ENCODE data around the gene HEPACAM.
"Not testable (repeated sequence)": the region's sequence is repeated elsewhere in the genome, so short reads cannot be mapped to it uniquely, and the experiment has no call there.

The HEPACAM gene, protein sequence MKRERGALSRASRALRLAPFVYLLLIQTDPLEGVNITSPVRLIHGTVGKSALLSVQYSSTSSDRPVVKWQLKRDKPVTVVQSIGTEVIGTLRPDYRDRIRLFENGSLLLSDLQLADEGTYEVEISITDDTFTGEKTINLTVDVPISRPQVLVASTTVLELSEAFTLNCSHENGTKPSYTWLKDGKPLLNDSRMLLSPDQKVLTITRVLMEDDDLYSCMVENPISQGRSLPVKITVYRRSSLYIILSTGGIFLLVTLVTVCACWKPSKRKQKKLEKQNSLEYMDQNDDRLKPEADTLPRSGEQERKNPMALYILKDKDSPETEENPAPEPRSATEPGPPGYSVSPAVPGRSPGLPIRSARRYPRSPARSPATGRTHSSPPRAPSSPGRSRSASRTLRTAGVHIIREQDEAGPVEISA

DNA sequence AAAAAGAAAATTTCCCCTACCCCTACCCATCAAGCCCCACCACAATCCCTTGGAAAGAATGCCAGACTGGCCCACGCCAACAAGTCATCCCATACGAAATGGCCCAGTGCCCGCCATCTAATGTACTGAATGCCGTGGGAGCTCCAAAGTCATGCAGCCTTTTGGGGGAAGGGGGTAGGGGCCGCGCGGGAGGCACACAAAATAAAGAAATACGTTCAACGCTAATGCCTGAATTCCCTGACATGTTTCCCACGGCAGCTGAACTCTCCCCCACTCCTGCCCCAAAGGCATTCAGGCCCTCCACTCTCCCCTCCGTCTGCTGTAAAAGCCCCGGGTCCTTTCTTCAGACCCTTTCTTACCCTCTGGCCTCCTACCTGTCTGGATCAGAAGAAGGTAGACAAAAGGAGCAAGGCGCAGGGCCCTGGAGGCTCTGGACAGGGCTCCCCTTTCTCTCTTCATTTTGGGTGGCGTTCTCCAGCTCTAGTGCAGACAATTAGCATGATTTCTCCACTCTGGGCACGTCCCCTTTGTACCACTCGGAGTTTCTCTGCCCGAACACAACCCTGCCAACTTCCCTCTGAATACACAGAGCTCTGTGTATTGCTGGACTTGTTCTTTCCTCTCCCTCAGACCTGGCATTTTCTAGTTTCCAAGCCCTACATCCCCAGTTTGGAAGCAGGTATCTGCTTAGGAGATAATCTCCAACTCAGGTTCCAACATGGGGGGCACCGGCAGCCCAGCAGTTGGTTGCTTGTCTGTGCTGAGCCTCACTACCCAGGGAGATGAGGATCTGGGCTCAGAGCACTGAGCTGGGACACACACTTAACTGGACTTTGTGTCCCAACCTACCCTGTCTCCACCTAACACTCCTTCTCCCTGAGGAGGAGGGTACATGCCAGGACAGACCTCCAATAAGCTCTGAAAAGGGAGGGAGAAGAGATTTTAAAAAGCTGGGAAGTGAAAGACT lies at the start of gene HEPACAM:
TSS of gene HEPACAM (minus strand) at position 500 of the 967 bp plus-strand sequence. CDS start at position 459, 41 bp downstream.
- no peak for DNase-seq

DNA sequence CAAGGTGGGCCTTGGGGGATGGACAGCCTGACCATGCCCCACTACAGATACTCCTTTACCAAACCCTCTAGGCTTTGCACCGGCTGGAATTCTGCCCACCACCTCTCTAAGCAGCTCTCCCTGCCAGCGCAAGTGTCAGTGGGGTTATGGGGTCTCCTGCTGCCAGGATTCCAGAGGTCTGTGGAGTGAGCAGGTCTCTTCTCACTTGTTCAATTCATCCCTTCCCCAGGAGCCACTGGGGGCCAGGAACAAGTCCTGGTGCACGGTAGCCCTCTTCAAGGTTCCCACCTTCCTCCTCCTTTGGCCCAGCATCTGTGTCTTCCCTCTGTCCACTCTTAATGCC lies 48.6 kb upstream of the HEPACAM start:
- no peak for DNase-seq

DNA sequence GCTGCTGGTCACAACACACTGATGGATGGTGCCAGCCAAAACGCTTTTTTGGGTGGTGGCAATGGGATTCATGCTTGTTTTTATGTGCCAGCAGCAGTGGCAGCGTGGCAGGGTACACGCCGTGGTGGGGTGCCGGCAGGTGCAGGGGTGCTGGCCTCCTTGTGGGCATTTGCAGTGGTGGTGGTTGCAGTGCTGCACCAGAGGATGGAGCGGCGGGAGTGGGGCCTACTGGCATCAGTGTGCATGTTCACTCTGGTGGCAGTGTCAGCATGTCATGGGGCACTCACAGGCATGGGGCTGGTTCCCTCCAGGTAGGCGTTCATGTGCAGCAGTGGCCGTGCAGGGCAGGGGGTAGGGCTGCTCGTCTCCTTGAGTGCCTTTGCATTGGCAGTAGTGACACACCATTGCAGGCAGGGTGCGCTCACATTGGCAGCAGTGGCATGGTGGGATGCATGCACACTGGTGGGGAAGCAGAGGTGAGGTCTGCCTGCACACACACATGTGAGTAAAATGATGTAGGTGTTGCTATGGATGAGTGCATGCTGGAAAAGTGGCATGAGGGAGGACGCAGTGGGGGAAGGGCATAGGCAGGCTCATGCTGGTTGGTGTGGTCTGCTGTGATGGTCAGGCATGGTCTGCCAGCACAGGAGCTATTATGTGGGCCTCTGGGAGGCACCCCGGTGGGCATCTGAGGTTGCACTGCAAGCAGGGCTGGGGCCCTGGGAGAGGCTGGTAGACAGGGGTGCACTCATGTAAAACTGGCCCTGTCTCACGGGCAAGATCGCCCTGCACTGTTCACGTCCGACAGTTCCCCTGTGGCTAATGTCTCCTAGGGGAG lies 48.0 kb upstream of the HEPACAM start:
- DNase-seq = no peak

DNA sequence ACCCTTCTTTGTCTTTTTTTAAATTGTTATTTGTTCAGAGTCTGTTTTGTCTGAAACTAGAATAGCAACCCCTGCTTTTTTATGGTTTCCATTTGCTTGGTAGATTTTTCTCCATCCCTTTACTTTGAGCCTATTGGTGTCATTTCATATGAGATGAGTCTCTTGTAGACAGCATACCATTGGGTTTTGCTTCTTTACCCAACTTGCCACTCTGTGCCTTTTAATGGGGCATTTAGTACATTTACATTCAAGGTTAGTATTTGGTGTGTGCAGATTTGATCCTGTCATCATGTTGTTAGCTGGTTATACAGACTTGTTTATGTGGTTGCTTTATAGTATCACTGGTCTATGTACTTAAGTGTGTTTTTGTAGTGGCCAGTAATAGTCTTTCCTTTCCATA lies 46.2 kb upstream of the HEPACAM start:
- DNase-seq = no peak

DNA sequence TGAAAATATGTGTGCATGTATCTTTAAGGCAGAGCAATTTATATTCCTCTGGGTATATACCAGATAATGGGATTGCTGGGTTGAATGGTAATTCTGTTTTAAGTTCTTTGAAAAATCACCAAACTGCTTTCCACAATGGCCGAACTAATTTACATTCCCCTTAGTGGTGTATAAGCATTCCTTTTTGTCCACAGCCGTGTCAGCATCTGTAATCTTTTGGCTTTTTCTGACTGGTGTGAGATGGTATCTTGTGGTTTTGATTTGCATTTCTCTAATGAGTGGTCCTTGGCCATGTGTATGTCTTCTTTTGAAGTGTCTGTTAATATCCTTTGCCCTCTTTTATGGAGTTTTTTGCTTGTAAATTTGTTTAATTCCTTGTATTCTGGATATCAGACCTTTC lies 42.5 kb upstream of the HEPACAM start:
- DNase-seq = no peak

DNA sequence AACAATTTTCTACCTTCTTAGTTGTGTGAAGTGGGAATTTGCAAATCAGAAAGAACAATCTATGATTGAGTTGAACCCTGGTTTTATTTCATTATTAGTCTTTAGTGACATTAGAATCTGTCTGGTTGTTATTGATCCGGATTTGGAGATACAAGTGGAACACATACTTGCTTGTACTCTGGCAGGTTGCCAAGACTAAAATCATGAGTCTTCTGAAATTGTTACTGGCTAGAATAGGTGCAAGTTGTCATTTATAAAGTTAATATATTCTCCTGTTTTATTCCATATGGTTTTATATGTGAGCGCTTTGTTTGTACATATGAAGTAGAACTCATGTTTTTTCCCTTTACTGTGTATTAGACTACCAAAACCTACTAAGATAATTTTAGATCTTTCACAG lies 41.2 kb upstream of the HEPACAM start:
- no peak for DNase-seq

DNA sequence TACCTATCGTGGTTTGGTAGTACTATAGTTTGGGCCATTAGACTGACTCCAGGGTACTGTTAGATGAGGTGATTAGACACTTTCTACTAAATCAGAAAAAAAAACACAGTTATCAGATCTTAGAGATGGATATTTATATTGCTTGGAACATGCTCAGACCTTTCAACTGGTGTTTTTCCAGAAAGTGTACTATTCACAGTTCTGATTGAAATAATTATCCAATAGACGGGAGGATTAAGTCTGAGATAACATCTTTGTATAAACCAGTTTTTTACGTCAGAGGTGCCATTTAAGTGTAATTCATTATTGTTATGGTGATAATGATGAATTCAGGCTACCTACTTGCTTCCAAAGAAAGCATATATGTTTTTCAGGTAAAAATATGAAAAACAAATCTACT lies 40.7 kb upstream of the HEPACAM start:
- no peak for DNase-seq

DNA sequence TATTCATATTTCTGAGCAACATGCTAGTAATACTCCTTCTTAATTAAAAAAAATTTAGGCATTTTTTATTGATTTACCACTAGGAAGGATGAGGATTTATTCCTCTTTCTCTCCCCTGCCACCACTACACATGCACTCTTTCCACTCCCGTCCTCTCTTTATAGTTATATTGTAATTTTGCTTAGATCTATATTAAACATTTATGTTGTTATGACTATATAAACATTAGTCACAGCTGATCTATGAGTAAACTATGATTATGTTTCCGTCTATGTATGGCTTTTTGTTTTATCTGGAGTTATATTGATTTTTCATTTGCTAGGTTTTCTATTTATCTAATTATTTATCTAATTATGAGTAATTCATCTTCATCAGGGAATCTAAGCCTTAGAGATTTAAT lies 36.0 kb upstream of the HEPACAM start:
- no peak for DNase-seq

DNA sequence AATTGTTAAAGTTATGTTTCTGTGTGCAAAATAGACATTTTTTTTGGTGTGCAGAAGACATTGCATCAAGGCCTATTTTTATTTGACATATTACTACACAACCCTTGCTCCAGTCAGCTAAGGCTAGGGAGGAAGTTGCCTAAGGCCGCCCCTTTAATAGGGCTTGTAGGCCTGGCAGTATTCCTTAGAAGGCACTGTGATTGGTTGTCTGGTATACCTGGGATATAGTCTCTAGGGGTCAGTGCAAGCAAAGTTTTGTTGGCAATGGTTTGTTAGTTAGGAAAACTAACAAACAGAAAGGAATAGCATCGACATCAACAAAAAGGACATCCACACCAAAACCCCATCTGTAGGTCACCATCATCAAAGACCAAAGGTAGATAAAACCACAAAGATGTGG lies 35.1 kb upstream of the HEPACAM start:
- no peak for DNase-seq

DNA sequence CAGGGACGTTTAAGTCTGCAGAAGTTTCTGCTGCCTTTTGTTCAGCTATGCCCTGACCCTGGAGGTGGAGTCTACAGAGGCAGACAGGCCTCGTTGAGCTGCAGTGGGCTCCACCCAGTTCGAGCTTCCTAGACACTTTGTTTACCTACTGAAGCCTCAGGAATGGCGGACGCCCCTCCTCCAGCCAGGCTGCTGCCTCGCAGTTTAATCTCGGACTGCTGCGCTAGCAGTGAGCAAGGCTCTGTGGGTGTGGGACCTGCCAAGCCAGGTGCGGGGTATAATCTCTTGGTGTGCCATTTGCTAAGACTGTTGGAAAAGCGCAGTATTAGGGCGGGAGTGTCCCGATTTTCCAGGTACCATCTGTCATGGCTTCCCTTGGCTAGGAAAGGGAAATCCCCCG lies 32.4 kb upstream of the HEPACAM start:
- DNase-seq = not testable (repeated sequence)

DNA sequence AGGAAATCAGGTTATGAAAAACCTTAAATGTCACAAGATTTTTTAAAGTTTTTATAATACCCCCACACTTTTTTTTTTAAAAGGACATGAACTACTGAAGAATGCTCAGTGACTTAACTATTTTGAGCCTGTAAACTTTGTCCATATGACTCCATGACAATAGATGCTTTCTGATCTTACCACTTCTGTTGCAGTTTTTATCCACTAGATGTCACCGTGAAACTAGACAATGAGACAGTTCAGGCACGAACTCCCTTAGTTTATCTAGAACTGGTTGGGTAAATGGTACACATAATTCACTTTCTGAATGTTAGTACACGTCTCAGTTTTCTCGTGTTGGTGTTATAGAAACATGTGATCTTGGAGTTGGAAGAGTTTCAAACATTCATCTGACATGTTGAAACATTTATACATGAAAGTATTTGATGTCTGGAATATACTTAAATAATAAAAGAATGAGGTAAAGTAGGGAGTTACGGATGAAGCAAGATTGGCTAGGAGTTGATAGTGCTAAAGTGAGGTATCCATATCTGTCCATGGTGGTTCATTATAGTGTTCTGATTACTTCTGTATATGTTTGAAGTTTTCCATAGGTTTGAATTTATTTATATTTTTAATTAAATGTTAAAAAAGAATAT lies 26.2 kb upstream of the HEPACAM start:
- peak; percentile 56 for DNase-seq

DNA sequence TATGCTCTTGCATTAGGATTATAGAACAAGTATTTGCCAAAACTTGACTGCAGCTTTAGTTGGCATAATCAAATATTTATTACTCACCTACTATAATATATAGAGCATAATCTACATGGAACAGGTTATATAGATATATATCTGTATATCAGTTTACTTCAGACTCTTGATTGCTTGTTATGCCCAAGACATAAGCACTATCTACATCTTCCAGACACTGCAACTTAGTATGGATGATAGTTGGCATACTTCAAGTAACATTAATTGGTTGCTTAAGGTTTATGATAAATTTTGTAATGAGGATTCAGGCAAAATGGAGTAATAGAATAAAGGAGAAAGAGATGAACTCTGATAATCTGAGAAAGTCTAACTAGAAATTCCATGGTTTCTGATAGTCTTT lies 19.2 kb upstream of the HEPACAM start:
- DNase-seq = no peak

DNA sequence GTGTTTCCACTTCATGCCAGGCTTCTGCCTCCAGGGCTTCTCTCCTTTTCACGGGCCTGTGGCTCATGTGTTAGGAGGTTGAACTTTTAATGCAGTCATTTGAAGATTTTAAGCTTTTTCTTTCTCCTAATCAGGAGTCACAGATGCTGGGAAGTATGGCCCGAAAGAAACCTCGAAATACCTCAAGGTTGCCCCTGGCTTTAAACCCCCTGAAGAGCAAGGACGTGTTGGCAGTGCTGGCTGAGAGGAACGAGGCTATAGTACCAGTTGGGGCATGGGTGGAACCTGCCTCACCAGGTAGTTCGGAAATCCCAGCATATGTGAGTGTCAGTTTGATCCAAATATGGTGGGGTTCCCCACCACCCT lies 18.7 kb upstream of the HEPACAM start:
- no peak for DNase-seq

DNA sequence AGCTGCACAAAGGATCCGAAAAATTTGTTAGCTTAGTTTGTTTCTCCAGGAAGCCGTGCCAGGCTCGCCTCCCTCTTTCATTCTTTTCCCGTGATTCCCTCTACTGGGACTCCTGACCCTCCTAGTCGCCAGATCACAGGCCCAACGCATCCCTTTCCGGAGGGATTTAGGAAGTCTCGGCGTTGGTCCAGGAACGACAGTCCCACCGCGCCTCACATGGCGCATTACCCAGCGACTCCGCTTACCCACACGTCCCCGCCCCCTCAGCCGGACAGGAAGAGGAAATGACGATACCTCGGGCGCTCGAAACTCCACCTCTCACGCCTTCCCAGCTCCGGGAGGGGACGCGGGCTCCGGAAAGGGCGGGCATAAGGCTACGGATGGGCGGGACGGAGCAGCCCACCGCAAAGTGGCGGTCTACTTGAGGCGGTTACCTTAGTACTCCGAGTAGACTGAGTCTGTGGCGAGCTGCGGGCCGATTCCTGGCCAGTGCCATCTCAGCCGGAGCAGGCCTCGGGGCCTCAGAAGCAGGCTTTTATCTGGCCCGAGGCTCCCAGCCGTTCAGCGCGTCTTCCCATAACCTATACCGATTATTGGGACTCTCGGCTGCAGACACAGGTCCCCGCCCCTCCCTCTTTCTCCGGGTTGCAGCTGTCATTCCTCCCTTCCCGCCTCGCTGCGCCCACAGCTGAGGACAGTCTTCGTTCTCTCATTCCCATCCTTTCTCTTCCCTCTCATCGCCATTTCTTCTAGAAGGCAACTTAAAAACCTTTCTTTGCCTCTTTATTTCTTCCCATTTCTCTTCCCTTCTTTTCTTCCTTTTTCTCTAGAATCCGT lies 18.1 kb upstream of the HEPACAM start, which contains the start of gene CCDC15:
TSS of gene CCDC15 (plus strand) at position 450 of the 837 bp plus-strand sequence. CDS start 531 bp downstream, outside the sequence.
- peak; percentile 89 for DNase-seq

DNA sequence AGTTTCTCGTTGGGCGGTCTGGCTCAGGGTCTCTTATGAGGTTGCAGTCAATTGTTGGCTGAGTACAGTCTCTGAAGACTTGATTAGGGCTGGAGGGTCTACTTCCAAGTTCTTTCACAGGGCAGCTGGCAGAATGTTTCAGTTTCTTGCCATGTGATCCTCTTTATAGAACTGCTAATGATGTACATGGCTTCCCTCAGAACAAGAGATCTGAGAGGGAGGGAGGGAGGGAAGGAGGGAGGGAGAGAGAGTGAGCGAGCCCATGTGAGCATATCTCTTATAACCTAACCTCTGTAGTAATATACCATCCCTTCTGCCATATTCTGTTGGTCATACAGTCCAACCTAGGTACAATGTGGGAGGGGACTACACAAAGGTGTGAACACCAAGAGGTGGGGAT lies 15.5 kb upstream of the HEPACAM start:
- DNase-seq = no peak

DNA sequence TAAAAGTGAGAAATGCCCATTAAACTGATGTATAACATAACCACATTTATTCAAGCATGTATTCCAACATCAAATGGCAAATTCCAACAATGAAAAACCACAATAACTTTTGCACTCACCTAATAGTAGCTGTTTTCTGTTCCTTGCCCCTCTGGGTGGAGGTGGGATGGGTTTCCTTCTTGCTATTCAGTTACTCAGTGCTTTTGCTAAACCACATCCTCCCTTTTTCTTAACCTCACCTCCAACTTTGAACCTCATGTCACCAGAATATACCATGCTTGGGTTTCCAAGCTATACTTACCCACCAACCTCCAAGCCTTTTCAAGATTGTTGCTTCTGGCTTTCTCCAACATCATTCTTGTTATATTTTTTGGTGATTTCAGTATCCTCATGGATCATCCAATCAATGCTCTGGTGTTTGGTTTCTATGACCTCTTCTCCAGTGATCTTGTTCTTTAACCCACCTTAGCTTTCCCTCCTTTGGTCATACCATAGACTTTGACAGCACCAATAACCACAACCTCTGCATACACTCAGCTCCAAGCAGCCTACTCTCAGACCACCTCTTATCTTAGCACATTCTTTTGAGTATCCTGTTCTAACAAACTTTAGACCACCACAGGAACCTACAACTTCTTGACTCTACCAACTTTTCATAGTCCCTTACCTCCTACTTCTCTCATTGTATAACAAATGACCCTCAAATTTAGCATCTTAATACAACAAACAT lies 14.9 kb upstream of the HEPACAM start:
- DNase-seq = no peak

DNA sequence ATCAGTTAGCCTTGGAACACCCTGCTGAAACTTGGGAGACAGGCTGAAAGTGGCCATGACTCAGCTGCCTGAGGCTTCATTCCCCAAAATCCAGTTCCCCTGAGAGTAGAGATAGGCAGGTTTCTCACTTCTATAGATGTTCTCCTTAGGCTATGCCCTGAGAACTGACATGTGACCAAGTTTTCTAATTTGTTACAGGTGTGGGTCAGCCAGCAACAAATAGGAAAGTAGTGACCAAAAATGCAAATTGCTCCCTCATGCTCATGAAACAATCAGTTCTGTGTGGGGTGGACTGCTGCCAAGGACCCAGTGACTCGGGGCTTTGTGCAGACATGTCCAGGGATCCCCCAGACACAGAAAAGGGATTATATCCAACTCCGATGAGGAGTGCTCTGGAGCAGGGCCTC lies 10.9 kb upstream of the HEPACAM start:
- no peak for DNase-seq

DNA sequence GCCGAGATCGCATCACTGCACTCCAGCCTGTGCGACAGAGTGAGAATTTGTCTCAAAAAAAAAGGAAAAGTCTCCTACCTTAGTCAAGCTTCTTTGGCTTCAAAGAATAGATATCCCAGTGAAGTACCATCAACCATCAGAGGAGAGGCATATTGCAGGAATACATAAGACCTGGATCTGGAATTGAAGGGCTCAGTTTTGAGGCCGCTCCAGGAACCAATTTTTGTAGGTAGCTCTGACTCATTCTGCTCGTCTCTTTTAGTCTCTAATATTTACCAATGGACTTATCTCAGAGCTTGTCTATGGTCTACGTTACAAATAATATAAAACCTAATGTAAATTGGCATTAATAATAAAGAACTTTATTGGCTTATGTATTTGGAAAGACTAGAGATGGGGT lies 10.0 kb upstream of the HEPACAM start:
- DNase-seq = no peak

DNA sequence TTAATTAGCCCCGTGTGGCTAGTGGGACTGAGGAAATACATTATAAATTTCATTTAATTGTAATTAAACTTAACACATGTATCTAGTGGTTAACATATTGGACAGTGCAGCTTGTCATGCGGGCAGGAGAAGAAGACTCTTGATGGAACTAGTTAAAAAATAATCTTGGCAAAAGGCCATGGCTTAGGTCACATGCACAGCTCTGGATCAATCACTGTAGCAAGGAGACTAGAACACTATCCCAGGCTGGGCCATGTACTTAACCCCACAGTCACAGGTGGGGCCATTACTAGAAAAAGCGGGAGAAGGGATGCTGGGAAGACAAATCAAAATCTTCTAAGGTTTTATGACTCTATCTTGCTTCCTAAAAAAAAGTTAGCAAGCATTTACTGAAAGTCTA lies 8.7 kb upstream of the HEPACAM start:
- no peak for DNase-seq

DNA sequence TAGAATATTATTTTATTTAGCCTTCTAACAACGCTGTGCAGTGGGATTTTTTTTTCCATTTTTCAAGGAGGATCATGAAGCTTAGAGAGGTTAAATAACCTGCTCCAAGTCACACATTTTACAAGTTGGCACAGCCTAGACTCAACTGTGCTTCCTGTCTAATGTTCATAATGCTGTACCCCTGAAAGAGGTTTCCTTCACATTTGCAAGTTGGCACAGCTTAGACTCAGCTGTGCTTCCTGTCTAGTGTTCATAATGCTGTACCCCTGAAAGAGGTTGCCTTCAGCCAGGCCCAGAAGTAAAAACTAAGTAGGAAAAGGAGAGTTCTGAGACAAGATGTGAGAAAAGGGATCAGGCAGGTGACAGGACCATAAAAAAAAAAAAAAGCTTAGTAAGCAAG lies 7.9 kb upstream of the HEPACAM start:
- no peak for DNase-seq

DNA sequence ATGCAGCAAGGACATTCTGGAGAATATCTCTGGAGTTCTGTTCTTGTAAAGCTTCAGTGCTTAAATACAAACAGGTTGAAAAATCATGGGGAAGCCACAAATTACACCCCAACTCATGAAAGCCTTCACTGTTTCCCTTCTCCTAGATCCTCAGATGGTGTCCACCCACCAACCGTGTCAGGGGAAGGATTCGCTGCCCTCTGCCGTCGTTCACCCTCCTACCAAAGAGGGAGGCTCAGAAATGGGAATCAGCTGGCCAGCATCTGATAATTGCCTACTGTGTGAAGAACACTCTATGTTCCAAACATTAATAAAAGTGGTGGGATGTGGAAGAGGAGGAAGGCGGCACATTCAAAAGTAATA lies 7.4 kb upstream of the HEPACAM start:
- no peak for DNase-seq
